Measurements from ENCODE around the gene TXNL4B.
A peak's percentile ranks its signal among the peaks of the same experiment; 100 is the strongest.
"Not testable (repeated sequence)": the region's sequence is repeated elsewhere in the genome, so short reads cannot be mapped to it uniquely, and the experiment has no call there.

Gene TXNL4B

GRCh38 chr16:72066747-72067146, 26.7 kb downstream of the TXNL4B start:
- no peak overlapping the region for H3K4me3 ChIP-seq (ENCODE audit: low read depth in 1 of 2, low read length in 1 of 2)
- no peaks in the 10 kb centered on the region for H3K9me3 ChIP-seq
- H3K27ac ChIP-seq: no peak overlapping the region
- no peaks in the 10 kb centered on the region for H3K36me3 ChIP-seq
- H3K27me3 ChIP-seq: no peaks in the 10 kb centered on the region
- H3K4me1 ChIP-seq (ENCODE audit: control insufficient read depth in 1 of 2, insufficient read depth in 1 of 2, low read depth in 1 of 2, low read length in 1 of 2): peaks cover 10 to 21% of the 10 kb centered on the region in 2 experiments
- TF ChIP-seq, protein P1, sequence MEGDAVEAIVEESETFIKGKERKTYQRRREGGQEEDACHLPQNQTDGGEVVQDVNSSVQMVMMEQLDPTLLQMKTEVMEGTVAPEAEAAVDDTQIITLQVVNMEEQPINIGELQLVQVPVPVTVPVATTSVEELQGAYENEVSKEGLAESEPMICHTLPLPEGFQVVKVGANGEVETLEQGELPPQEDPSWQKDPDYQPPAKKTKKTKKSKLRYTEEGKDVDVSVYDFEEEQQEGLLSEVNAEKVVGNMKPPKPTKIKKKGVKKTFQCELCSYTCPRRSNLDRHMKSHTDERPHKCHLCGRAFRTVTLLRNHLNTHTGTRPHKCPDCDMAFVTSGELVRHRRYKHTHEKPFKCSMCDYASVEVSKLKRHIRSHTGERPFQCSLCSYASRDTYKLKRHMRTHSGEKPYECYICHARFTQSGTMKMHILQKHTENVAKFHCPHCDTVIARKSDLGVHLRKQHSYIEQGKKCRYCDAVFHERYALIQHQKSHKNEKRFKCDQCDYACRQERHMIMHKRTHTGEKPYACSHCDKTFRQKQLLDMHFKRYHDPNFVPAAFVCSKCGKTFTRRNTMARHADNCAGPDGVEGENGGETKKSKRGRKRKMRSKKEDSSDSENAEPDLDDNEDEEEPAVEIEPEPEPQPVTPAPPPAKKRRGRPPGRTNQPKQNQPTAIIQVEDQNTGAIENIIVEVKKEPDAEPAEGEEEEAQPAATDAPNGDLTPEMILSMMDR (IDR thresholded peaks at IDR 0.05): no peak

GRCh38 chr16:72064361-72064894, 29.0 kb downstream of the TXNL4B start:
- Histone ChIP-seq H3K27me3 (no peaks in the 10 kb centered on the region), H3K4me1 (ENCODE audit: control insufficient read depth in 1 of 2, insufficient read depth in 1 of 2, low read depth in 1 of 2, low read length in 1 of 2) (peaks cover 10 to 20% of the 10 kb centered on the region in 2 experiments), H3K9me3 (no peaks in the 10 kb centered on the region), H3K27ac (no peak overlapping the region), H3K4me3 (ENCODE audit: low read depth in 1 of 2, low read length in 1 of 2) (no peak overlapping the region), H3K36me3 (peaks cover 10% of the 10 kb centered on the region)
- TF ChIP-seq, protein P1 (IDR thresholded peaks at IDR 0.05): no peak

GRCh38 chr16:72061564-72061963, 31.9 kb downstream of the TXNL4B start:
- peaks cover 0 to 13% of the 10 kb centered on the region in 2 experiments for H3K4me1 ChIP-seq (ENCODE audit: control insufficient read depth in 1 of 2, insufficient read depth in 1 of 2, low read depth in 1 of 2, low read length in 1 of 2)
- peaks cover 10% of the 10 kb centered on the region for H3K36me3 ChIP-seq
- no peaks in the 10 kb centered on the region for H3K9me3 ChIP-seq
- peak overlapping the region; percentile 55 for H3K27ac ChIP-seq
- TF ChIP-seq, protein P1 (IDR thresholded peaks at IDR 0.05): no peak
- H3K27me3 ChIP-seq: no peaks in the 10 kb centered on the region
- no peak overlapping the region for H3K4me3 ChIP-seq (ENCODE audit: low read depth in 1 of 2, low read length in 1 of 2)

DNA sequence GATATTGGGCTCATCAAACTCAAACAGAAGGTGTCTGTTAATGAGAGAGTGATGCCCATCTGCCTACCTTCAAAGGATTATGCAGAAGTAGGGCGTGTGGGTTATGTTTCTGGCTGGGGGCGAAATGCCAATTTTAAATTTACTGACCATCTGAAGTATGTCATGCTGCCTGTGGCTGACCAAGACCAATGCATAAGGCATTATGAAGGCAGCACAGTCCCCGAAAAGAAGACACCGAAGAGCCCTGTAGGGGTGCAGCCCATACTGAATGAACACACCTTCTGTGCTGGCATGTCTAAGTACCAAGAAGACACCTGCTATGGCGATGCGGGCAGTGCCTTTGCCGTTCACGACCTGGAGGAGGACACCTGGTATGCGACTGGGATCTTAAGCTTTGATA, 33.0 kb downstream of the TXNL4B start:
- peaks cover 10% of the 10 kb centered on the region for H3K36me3 ChIP-seq
- H3K27ac ChIP-seq: peak overlapping the region; percentile 39
- H3K4me1 ChIP-seq (ENCODE audit: control insufficient read depth in 1 of 2, insufficient read depth in 1 of 2, low read depth in 1 of 2, low read length in 1 of 2): peaks cover 9 to 13% of the 10 kb centered on the region in 2 experiments
- H3K27me3 ChIP-seq: no peaks in the 10 kb centered on the region
- TF ChIP-seq, protein P1 (IDR thresholded peaks at IDR 0.05): no peak
- no peaks in the 10 kb centered on the region for H3K9me3 ChIP-seq
- H3K4me3 ChIP-seq (ENCODE audit: low read depth in 1 of 2, low read length in 1 of 2): no peak overlapping the region

DNA sequence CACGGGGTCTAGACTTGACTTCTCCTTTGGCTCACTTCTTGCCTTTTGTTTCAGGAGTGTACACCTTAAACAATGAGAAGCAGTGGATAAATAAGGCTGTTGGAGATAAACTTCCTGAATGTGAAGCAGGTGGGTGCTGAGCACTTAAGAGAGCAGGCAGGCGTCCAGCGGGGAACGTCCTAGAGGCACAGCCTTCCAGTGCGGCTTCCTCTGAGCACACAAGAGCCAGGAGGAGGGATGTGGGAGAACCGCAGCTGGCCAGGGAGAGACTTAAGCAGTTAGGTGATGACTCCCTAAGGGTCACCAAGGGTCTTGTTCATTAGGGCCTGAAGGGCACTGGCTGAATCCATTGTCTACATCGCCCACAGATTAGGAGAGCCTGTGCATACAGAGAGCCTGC, 34.4 kb downstream of the TXNL4B start:
- H3K9me3 ChIP-seq; H3K27me3 ChIP-seq; H3K4me3 ChIP-seq (ENCODE audit: low read depth in 1 of 2, low read length in 1 of 2): not testable (repeated sequence)
- Histone ChIP-seq H3K27ac (peak overlapping the region; percentile 39), H3K36me3 (peaks cover 10% of the 10 kb centered on the region), H3K4me1 (ENCODE audit: control insufficient read depth in 1 of 2, insufficient read depth in 1 of 2, low read depth in 1 of 2, low read length in 1 of 2) (peaks cover 22 to 26% of the 10 kb centered on the region in 2 experiments)

- not testable (repeated sequence) for H3K27ac ChIP-seq; H3K9me3 ChIP-seq; H3K4me3 ChIP-seq (ENCODE audit: low read depth in 1 of 2, low read length in 1 of 2); H3K27me3 ChIP-seq
- peaks cover 40 to 44% of the 10 kb centered on the region in 2 experiments for H3K4me1 ChIP-seq (ENCODE audit: control insufficient read depth in 1 of 2, insufficient read depth in 1 of 2, low read depth in 1 of 2, low read length in 1 of 2)
- H3K36me3 ChIP-seq: peaks cover 10% of the 10 kb centered on the region
Measured at GRCh38 chr16:72057313-72057712, 36.1 kb downstream of the TXNL4B start.
